Fibroblast of lung (primary cell): Measurements from ENCODE around the gene CIB2. TPM values are rescaled to one million over a fixed set of nuclear protein-coding genes. Genes with fewer than 3 reads are reported as not detected.

Experiments
- DNase-seq, 2 donors: peaks; one replicate each; pipeline versions ENCODE4 v3.0.0 to v3.0.0-alpha.2; 2010; ENCODE audit warnings: low read depth in 2 of 2
- H2AFZ ChIP-seq: 2 replicates; pipeline ENCODE4 v1.5.1; 2012; ENCODE audit warnings: low read length, control low read depth, inconsistent platforms
- H3K27ac ChIP-seq: 2 replicates; pipeline ENCODE4 v1.5.1; 2011; ENCODE audit warnings: low read length, control low read depth; ENCODE audit not compliant: insufficient read depth
- H3K27me3 ChIP-seq: 2 replicates; pipeline ENCODE4 v1.5.1; 2011; ENCODE audit warnings: mild to moderate bottlenecking, low read length; ENCODE audit not compliant: control insufficient read depth, insufficient read depth
- H3K36me3 ChIP-seq: 2 replicates; pipeline ENCODE4 v1.5.1; 2011; ENCODE audit warnings: low read length; ENCODE audit not compliant: control insufficient read depth, insufficient read depth
- H3K4me1 ChIP-seq: 2 replicates; pipeline ENCODE4 v1.5.1; 2011; ENCODE audit warnings: low read length; ENCODE audit not compliant: control insufficient read depth, insufficient read depth; ENCODE audit errors: extremely low read depth
- H3K4me2 ChIP-seq: 2 replicates; pipeline ENCODE4 v1.5.1; 2011; ENCODE audit warnings: low read length, control low read depth; ENCODE audit not compliant: insufficient read depth; ENCODE audit errors: extremely low read depth
- H3K4me3 ChIP-seq, 4 experiments: fragments of 200-600 bp in 1 of 4; sonication (generic) in 1 of 4; replicated peaks in 1 of 4; 2 replicates each; pipeline ENCODE4 v1.5.1; 2011 to 2016; ENCODE audit warnings: low read length in 4 of 4, low read depth in 3 of 4, mild to moderate bottlenecking in 3 of 4, control low read depth in 2 of 4, inconsistent platforms in 1 of 4, mixed read lengths in 1 of 4; ENCODE audit not compliant: insufficient read depth in 1 of 4; ENCODE audit errors: control extremely low read depth in 1 of 4
- H3K79me2 ChIP-seq: 2 replicates; pipeline ENCODE4 v1.5.1; 2012; ENCODE audit warnings: mild to moderate bottlenecking, low read length, inconsistent platforms; ENCODE audit not compliant: control insufficient read depth, insufficient read depth
- H3K9ac ChIP-seq: 2 replicates; pipeline ENCODE4 v1.5.1; 2011; ENCODE audit warnings: mild to moderate bottlenecking, low read length, control low read depth; ENCODE audit not compliant: insufficient read depth
- H3K9me3 ChIP-seq: 2 replicates; pipeline ENCODE4 v1.5.1; 2012; ENCODE audit warnings: low read depth, low read length; ENCODE audit not compliant: control insufficient read depth, insufficient read depth
- H4K20me1 ChIP-seq: 2 replicates; pipeline ENCODE4 v1.5.1; 2011; ENCODE audit warnings: low read length; ENCODE audit not compliant: control insufficient read depth, insufficient read depth; ENCODE audit errors: extremely low read depth
- CTCF ChIP-seq, 2 donors: IDR thresholded peaks in 1 of 2; conservative IDR thresholded peaks in 1 of 2; 1 replicate in 1 of 2; 2 replicates in 1 of 2; pipeline ENCODE4 v1.5.1; 2011 to 2012; ENCODE audit warnings: low read length in 2 of 2, control low read depth in 1 of 2, inconsistent platforms in 1 of 2, low read depth in 1 of 2, mild to moderate bottlenecking in 1 of 2
- EZH2 ChIP-seq: IDR thresholded peaks from 2 replicates; pipeline ENCODE4 v1.5.1; 2012; ENCODE audit warnings: low read length, control low read depth, mild to moderate bottlenecking; ENCODE audit errors: missing control alignments
- polyA plus RNA-seq, 2 donors: library from polyadenylated mRNA; depleted of rRNA in 1 of 2; stranded (reverse) in 1 of 2; unstranded in 1 of 2; fragments of >200 nt; gene quantifications; 2 replicates each; pipeline ENCODE4 v1.2.1, GENCODE V29; 2011 to 2012; ENCODE audit warnings: missing spikeins in 1 of 2
- total RNA-seq: library from RNA; depleted of rRNA; stranded (reverse); fragments of >200 nt; gene quantifications from 2 replicates; pipeline ENCODE4 v1.2.1, GENCODE V29; 2014

The CIB2 gene
- total and polyA plus RNA-seq, 2 donors (not counting 1 experiment from before 2014, with no cell fraction given), result 3.1 to 4.2 TPM

DNA sequence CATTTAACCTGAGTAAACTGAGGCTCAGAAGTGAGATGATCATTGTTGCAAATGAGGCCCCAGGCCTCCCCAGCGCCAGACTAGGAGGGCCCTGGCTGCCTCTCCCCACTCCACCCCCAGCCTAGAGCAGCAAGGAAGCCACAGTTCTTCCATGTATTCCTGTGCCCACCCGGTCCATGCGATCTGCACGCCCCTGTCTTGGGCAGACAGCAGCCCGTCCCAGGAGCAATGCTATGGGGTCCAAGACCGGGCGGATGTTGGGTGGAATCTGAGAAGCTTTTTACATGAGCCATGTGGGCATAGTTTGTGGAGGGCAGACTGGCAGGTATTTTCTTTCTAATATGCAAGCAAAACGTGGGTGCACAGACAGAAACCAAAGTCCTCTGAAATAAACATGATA is 23.8 kb downstream of the CIB2 start:
- no peak for TF ChIP-seq CTCF (conservative IDR thresholded peaks at IDR 0.05 in 1 of 2, IDR thresholded peaks at IDR 0.05 in 1 of 2; ENCODE audit: low read depth in 1 of 2, low read length in 2 of 2)
- TF ChIP-seq EZH2, result no peak
- Histone ChIP-seq H3K4me3 (no peak overlapping the region), H3K4me2 (no peak overlapping the region), H3K9me3 (no peaks in the 10 kb centered on the region), H2AFZ (no peak overlapping the region), H3K79me2 (no peaks in the 10 kb centered on the region), H3K4me1 (peaks cover 3% of the 10 kb centered on the region), H3K27ac (no peak overlapping the region), H4K20me1 (no peaks in the 10 kb centered on the region), H3K9ac (no peak overlapping the region), H3K27me3 (peaks cover 3% of the 10 kb centered on the region), H3K36me3 (no peaks in the 10 kb centered on the region)
- no peak for DNase-seq

GRCh38 chr15:78105476-78106241 is 25.6 kb downstream of the CIB2 start:
- TF ChIP-seq EZH2, result no peak
- no peak for TF ChIP-seq CTCF (conservative IDR thresholded peaks at IDR 0.05 in 1 of 2, IDR thresholded peaks at IDR 0.05 in 1 of 2; ENCODE audit: low read depth in 1 of 2, low read length in 2 of 2)
- Histone ChIP-seq H3K4me2 (no peak overlapping the region), H3K27me3 (peaks cover 3% of the 10 kb centered on the region), H3K27ac (no peak overlapping the region), H4K20me1 (no peaks in the 10 kb centered on the region), H3K4me3 (no peak overlapping the region), H3K79me2 (no peaks in the 10 kb centered on the region), H3K9me3 (no peaks in the 10 kb centered on the region), H3K9ac (no peak overlapping the region), H3K4me1 (peaks cover 3% of the 10 kb centered on the region), H2AFZ (no peak overlapping the region), H3K36me3 (no peaks in the 10 kb centered on the region)
- peak in 1 of 2 donors; percentile 17 for DNase-seq

- Histone ChIP-seq H3K9ac (no peak overlapping the region), H3K4me3 (no peak overlapping the region), H3K9me3 (no peaks in the 10 kb centered on the region), H3K79me2 (no peaks in the 10 kb centered on the region), H2AFZ (no peak overlapping the region), H3K4me2 (no peak overlapping the region), H3K27ac (no peak overlapping the region), H3K36me3 (no peaks in the 10 kb centered on the region), H4K20me1 (no peaks in the 10 kb centered on the region), H3K4me1 (peaks cover 3% of the 10 kb centered on the region), H3K27me3 (peaks cover 1% of the 10 kb centered on the region)
- DNase-seq, result no peak
- TF ChIP-seq EZH2 (no peak), CTCF (conservative IDR thresholded peaks at IDR 0.05 in 1 of 2, IDR thresholded peaks at IDR 0.05 in 1 of 2; ENCODE audit: low read depth in 1 of 2, low read length in 2 of 2) (no peak)
Observed at GRCh38 chr15:78104566-78105475, 26.4 kb downstream of the CIB2 start.
